Activated naive CD4-positive, alpha-beta T cell treated with anti-CD3 and anti-CD28 coated beads, Interleukin-2, amount 50 U/mL, for 24 hours (primary cell): ENCODE results near the gene BOC.

ENCODE experiments used
- H3K27ac Mint-ChIP-seq: one replicate; pipeline ENCODE4 v1.8.0; 2021; ENCODE audit warnings: mild to moderate bottlenecking, mixed read lengths
- H3K27me3 Mint-ChIP-seq: one replicate; pipeline ENCODE4 v1.8.0; 2021; ENCODE audit warnings: mixed read lengths
- H3K36me3 Mint-ChIP-seq: one replicate; pipeline ENCODE4 v1.8.0; 2021; ENCODE audit warnings: mixed read lengths
- H3K4me1 Mint-ChIP-seq: one replicate; pipeline ENCODE4 v1.8.0; 2021; ENCODE audit warnings: mixed read lengths
- H3K4me3 Mint-ChIP-seq: one replicate; pipeline ENCODE4 v1.8.0; 2021; ENCODE audit warnings: mild to moderate bottlenecking, mixed read lengths
- H3K9me3 Mint-ChIP-seq: one replicate; pipeline ENCODE4 v1.8.0; 2021; ENCODE audit warnings: mixed read lengths

The BOC gene

DNA sequence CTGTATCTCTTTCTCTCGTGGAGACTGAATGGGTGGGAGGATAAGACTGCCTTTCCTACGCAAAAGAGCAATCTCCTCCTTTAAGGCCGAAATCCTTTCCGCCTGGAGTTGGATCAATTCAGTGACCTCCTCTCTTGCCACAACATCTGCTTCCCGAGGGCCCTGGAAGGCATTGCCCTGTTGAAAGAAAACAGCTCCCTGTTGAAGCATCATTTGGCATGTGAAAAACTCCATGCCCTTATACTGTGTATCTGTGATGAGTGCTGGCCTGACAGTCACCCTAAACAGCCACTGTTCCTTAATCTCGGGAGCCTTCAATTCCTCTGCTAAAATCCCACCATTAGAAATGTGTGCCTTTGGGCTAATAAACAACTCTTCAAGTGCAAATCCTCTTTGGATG is 80.2 kb downstream of the BOC start:
- Mint-ChIP-seq H3K27me3 (no peaks in the 10 kb centered on the region), H3K9me3 (no peaks in the 10 kb centered on the region), H3K4me1 (no peaks in the 10 kb centered on the region), H3K27ac (no peak overlapping the region), H3K36me3 (no peaks in the 10 kb centered on the region), H3K4me3 (no peak overlapping the region)

- Mint-ChIP-seq H3K4me3 (no peak overlapping the region), H3K27me3 (no peaks in the 10 kb centered on the region), H3K36me3 (peaks cover 7% of the 10 kb centered on the region), H3K9me3 (no peaks in the 10 kb centered on the region), H3K4me1 (no peaks in the 10 kb centered on the region), H3K27ac (no peak overlapping the region)
Measured at GRCh38 chr3:113292933-113293332, 81.6 kb downstream of the BOC start.

DNA sequence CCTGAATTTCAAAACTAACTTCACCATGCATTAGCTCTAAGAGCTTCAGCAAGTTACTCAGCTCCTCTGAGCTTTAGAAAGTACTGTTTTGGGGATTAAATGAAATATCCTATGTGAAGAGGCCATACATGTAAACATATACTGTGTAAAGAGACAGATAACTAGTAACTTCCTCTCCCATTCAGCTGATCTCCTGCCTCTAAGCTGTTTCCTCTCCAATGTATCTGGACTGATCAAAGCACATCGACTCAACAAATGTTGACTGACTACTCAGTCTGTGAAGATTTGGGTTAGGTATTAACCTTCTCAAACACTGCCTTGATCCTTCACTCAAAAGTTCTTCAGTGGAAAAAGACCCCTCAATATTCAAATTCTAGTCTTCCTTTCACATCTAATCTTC is 82.0 kb downstream of the BOC start:
- Mint-ChIP-seq H3K27me3 (no peaks in the 10 kb centered on the region), H3K4me1 (no peaks in the 10 kb centered on the region), H3K4me3 (no peak overlapping the region), H3K36me3 (peaks cover 7% of the 10 kb centered on the region), H3K27ac (no peak overlapping the region), H3K9me3 (no peaks in the 10 kb centered on the region)

GRCh38 chr3:113295463-113295862 is 84.1 kb downstream of the BOC start:
- Mint-ChIP-seq H3K27me3 (no peaks in the 10 kb centered on the region), H3K4me3 (no peak overlapping the region), H3K36me3 (peaks cover 8% of the 10 kb centered on the region), H3K9me3 (no peaks in the 10 kb centered on the region), H3K27ac (no peak overlapping the region), H3K4me1 (no peaks in the 10 kb centered on the region)

- H3K9me3 Mint-ChIP-seq: no peaks in the 10 kb centered on the region
- H3K27ac Mint-ChIP-seq: no peak overlapping the region
- no peak overlapping the region for H3K4me3 Mint-ChIP-seq
- H3K27me3 Mint-ChIP-seq: no peaks in the 10 kb centered on the region
- peaks cover 13% of the 10 kb centered on the region for H3K36me3 Mint-ChIP-seq
- no peaks in the 10 kb centered on the region for H3K4me1 Mint-ChIP-seq
Measured at GRCh38 chr3:113297287-113297686, 85.9 kb downstream of the BOC start.

DNA sequence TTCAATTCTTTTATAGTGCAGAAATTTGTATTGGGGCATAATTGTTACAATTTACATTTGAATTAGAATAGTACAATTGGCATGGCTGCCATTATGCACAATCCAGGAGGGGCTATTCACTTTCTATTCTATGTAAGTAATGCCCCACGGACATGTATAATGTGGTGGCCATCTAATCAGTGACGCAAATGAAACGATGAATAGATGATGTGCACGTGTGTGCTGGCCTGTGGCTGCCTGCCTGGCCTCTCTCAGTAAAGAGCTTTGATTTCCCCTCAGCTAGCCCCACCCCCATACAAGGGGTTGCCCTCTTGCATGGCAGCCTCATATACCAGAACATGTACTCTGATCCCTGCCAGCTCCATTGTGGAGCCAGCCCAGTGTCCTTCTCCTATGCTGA is 86.5 kb downstream of the BOC start:
- H3K4me1 Mint-ChIP-seq: no peaks in the 10 kb centered on the region
- no peaks in the 10 kb centered on the region for H3K9me3 Mint-ChIP-seq
- no peak overlapping the region for H3K27ac Mint-ChIP-seq
- H3K36me3 Mint-ChIP-seq: peaks cover 15% of the 10 kb centered on the region
- no peak overlapping the region for H3K4me3 Mint-ChIP-seq
- H3K27me3 Mint-ChIP-seq: no peaks in the 10 kb centered on the region

GRCh38 chr3:113300596-113300995 is 89.2 kb downstream of the BOC start:
- Mint-ChIP-seq H3K4me3 (no peak overlapping the region), H3K9me3 (no peaks in the 10 kb centered on the region), H3K36me3 (peaks cover 17% of the 10 kb centered on the region), H3K4me1 (no peaks in the 10 kb centered on the region), H3K27me3 (no peaks in the 10 kb centered on the region), H3K27ac (no peak overlapping the region)

- Mint-ChIP-seq H3K4me3 (no peak overlapping the region), H3K27ac (no peak overlapping the region), H3K36me3 (peaks cover 12% of the 10 kb centered on the region), H3K27me3 (no peaks in the 10 kb centered on the region), H3K9me3 (no peaks in the 10 kb centered on the region), H3K4me1 (no peaks in the 10 kb centered on the region)
Measured at GRCh38 chr3:113304102-113304501, 92.7 kb downstream of the BOC start.

GRCh38 chr3:113304856-113305540 is 93.6 kb downstream of the BOC start:
- no peak overlapping the region for H3K4me3 Mint-ChIP-seq
- H3K27me3 Mint-ChIP-seq: no peaks in the 10 kb centered on the region
- H3K36me3 Mint-ChIP-seq: peaks cover 12% of the 10 kb centered on the region
- H3K9me3 Mint-ChIP-seq: no peaks in the 10 kb centered on the region
- no peaks in the 10 kb centered on the region for H3K4me1 Mint-ChIP-seq
- H3K27ac Mint-ChIP-seq: no peak overlapping the region

GRCh38 chr3:113310960-113311359 is 99.6 kb downstream of the BOC start:
- Mint-ChIP-seq H3K36me3 (peaks cover 32% of the 10 kb centered on the region), H3K4me1 (no peaks in the 10 kb centered on the region), H3K4me3 (no peak overlapping the region), H3K9me3 (peaks cover 13% of the 10 kb centered on the region), H3K27me3 (no peaks in the 10 kb centered on the region), H3K27ac (no peak overlapping the region)

- H3K36me3 Mint-ChIP-seq: peaks cover 38% of the 10 kb centered on the region
- no peak overlapping the region for H3K27ac Mint-ChIP-seq
- H3K4me1 Mint-ChIP-seq: no peaks in the 10 kb centered on the region
Measured at GRCh38 chr3:113312416-113312815, 101.1 kb downstream of the BOC start.

DNA sequence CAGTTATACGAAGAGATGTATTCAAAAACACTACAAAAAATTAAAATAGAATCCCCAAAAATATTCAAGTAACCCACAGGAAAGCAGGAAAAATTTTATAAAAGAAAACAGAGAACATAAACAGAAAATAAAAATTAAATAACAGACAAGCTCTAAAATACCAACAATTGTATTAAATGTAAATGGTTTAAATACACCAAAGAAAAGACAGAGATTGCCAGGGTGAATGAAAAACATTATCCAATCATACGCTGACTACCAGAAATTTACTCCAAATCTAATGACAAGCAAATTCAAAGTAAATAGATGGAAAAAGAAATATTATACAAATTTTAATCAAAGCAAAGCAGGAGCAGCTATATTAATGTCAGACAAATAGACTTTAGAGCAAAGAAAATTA is 103.6 kb downstream of the BOC start:
- no peak overlapping the region for H3K4me3 Mint-ChIP-seq
- peaks cover 54% of the 10 kb centered on the region for H3K36me3 Mint-ChIP-seq
- no peaks in the 10 kb centered on the region for H3K4me1 Mint-ChIP-seq
- peaks cover 16% of the 10 kb centered on the region for H3K9me3 Mint-ChIP-seq
- no peaks in the 10 kb centered on the region for H3K27me3 Mint-ChIP-seq
- H3K27ac Mint-ChIP-seq: no peak overlapping the region

More at GRCh38 chr3:113312416-113312815, 101.1 kb downstream of the BOC start:
- Mint-ChIP-seq H3K27me3 (no peaks in the 10 kb centered on the region), H3K9me3 (peaks cover 16% of the 10 kb centered on the region), H3K4me3 (no peak overlapping the region)

- Mint-ChIP-seq H3K27ac (no peak overlapping the region), H3K4me3 (no peak overlapping the region), H3K36me3 (peaks cover 26% of the 10 kb centered on the region), H3K4me1 (no peaks in the 10 kb centered on the region), H3K9me3 (no peaks in the 10 kb centered on the region), H3K27me3 (no peaks in the 10 kb centered on the region)
Measured at GRCh38 chr3:113329757-113330156, 118.4 kb downstream of the BOC start.

- Mint-ChIP-seq H3K4me1 (no peaks in the 10 kb centered on the region), H3K9me3 (no peaks in the 10 kb centered on the region), H3K27me3 (no peaks in the 10 kb centered on the region), H3K4me3 (no peak overlapping the region), H3K36me3 (peaks cover 24% of the 10 kb centered on the region), H3K27ac (no peak overlapping the region)
Measured at GRCh38 chr3:113330742-113331141, 119.4 kb downstream of the BOC start.

DNA sequence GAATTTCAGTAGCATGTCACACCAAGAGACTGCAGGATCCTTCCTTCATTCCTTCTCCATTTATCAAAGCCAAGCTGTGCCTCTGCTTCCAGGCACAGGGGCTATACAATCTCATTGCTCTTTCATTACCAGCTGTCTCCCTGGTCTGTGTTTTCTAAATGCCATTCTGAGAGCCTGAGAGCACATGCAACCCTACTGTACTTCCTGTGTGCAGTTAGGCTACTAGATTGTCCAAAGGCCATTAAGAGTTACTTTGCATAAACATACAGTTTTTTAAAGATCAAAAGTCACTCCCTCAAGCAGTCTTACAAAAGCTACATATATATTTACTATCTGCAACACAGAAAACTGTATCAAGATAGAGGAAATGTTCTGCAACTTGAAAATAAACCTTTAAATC is 119.8 kb downstream of the BOC start:
- Mint-ChIP-seq H3K4me3 (no peak overlapping the region), H3K27ac (no peak overlapping the region), H3K9me3 (no peaks in the 10 kb centered on the region), H3K36me3 (peaks cover 20% of the 10 kb centered on the region), H3K4me1 (no peaks in the 10 kb centered on the region), H3K27me3 (no peaks in the 10 kb centered on the region)
